ENCODE measurements around the gene TMC5. TPM values are rescaled to one million over a fixed set of nuclear protein-coding genes. Genes with fewer than 3 reads are reported as not detected.

TMC5 gene
- polyA plus RNA-seq, 1 of the 3 experiments (the other 2 are of a cell fraction) = not detected

DNA sequence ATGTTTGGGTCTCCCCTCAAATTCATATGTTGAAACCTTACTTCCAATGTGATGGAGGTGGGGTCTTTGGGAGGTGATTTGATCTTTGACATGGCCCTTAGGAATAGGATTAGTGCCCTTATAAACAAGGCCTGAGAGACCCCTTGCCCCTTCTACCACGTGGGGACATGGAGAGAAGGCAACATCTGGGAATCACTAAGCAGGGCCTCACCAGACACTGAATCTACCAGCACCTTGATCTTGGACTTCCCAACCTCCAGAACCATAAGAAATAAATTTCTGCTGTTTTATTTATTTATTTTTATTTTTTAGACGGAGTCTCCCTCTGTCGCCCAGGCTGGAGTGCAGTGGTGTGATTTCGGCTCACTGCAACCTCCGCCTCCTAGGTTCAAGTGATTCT lies 64.1 kb downstream of the TMC5 start (continued):
- TF ChIP-seq, protein P1, sequence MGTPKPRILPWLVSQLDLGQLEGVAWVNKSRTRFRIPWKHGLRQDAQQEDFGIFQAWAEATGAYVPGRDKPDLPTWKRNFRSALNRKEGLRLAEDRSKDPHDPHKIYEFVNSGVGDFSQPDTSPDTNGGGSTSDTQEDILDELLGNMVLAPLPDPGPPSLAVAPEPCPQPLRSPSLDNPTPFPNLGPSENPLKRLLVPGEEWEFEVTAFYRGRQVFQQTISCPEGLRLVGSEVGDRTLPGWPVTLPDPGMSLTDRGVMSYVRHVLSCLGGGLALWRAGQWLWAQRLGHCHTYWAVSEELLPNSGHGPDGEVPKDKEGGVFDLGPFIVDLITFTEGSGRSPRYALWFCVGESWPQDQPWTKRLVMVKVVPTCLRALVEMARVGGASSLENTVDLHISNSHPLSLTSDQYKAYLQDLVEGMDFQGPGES (IDR thresholded peaks at IDR 0.05; ENCODE audit: low read depth, low read length) = no peak
- TF ChIP-seq, protein P2, sequence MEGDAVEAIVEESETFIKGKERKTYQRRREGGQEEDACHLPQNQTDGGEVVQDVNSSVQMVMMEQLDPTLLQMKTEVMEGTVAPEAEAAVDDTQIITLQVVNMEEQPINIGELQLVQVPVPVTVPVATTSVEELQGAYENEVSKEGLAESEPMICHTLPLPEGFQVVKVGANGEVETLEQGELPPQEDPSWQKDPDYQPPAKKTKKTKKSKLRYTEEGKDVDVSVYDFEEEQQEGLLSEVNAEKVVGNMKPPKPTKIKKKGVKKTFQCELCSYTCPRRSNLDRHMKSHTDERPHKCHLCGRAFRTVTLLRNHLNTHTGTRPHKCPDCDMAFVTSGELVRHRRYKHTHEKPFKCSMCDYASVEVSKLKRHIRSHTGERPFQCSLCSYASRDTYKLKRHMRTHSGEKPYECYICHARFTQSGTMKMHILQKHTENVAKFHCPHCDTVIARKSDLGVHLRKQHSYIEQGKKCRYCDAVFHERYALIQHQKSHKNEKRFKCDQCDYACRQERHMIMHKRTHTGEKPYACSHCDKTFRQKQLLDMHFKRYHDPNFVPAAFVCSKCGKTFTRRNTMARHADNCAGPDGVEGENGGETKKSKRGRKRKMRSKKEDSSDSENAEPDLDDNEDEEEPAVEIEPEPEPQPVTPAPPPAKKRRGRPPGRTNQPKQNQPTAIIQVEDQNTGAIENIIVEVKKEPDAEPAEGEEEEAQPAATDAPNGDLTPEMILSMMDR (IDR thresholded peaks at IDR 0.05) = no peak
- TF ChIP-seq EP300 (IDR thresholded peaks at IDR 0.05; ENCODE audit: borderline replicate concordance in 1 of 2, low read depth in 1 of 2, low read length in 1 of 2) = no peak
- no peak for TF ChIP-seq EZH2phosphoT487 (IDR thresholded peaks at IDR 0.05; ENCODE audit: borderline replicate concordance, low read depth)
- no peak for TF ChIP-seq MXI1 (IDR thresholded peaks at IDR 0.05; ENCODE audit: low read depth, low read length)
- TF ChIP-seq RCOR1 (IDR thresholded peaks at IDR 0.05; ENCODE audit: low read length) = no peak

DNA sequence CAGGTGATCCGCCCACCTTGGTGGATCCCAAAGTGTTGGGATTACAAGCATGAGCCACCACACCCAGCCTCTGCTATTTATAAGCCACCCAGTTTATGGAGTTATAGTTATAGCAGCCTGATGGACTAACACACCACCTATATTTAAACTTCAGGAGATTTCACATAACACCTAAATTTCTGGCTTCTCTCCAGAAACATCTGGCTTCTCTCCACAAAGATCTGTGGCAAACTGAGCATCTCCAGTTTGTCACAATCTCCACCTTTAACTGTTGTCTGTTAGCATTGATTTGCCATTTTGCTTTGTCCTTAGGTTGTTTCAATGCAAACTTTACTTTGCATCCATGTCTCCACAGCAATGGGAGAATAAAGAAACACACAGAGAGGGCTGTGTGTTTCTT lies 64.6 kb downstream of the TMC5 start:
- no peaks in the 10 kb centered on the region for H3K4me1 ChIP-seq (ENCODE audit: control insufficient read depth in 1 of 2, insufficient read depth in 2 of 2, low read depth in 1 of 2, low read length in 1 of 2)
- no peaks in the 10 kb centered on the region for H3K9me2 ChIP-seq
- H3F3A ChIP-seq (replicated peaks; ENCODE audit: insufficient read depth) = no peaks in the 10 kb centered on the region
- no peak for DNase-seq
- no peaks in the 10 kb centered on the region for H3K27me3 ChIP-seq (ENCODE audit: insufficient read depth)
- no peaks in the 10 kb centered on the region for H3K9me3 ChIP-seq
- H3K4me3 ChIP-seq (ENCODE audit: low read depth in 2 of 2, low read length in 1 of 2) = no peak overlapping the region
- ChIA-PET CTCF (no interaction called here), POLR2A (no interaction called here)
- H3K4me2 ChIP-seq = no peak overlapping the region
- no peaks in the 10 kb centered on the region for H3K36me3 ChIP-seq (replicated peaks in 1 of 2; ENCODE audit: control insufficient read depth in 1 of 2, insufficient read depth in 2 of 2, low read length in 1 of 2)
- H3K9ac ChIP-seq = no peak overlapping the region
- H3K79me2 ChIP-seq (ENCODE audit: insufficient read depth) = no peaks in the 10 kb centered on the region
- TF ChIP-seq POLR2AphosphoS5 (IDR thresholded peaks at IDR 0.05; ENCODE audit: low read depth, low read length) (no peak), GATA2 (CRISPR knock-in tag; IDR thresholded peaks at IDR 0.05) (no peak), GABPA (IDR thresholded peaks at IDR 0.05; ENCODE audit: low read depth) (no peak), RCOR1 (IDR thresholded peaks at IDR 0.05; ENCODE audit: low read length) (no peak)
- TF ChIP-seq, protein P3, sequence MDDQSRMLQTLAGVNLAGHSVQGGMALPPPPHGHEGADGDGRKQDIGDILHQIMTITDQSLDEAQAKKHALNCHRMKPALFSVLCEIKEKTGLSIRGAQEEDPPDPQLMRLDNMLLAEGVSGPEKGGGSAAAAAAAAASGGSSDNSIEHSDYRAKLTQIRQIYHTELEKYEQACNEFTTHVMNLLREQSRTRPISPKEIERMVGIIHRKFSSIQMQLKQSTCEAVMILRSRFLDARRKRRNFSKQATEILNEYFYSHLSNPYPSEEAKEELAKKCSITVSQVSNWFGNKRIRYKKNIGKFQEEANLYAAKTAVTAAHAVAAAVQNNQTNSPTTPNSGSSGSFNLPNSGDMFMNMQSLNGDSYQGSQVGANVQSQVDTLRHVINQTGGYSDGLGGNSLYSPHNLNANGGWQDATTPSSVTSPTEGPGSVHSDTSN (IDR thresholded peaks at IDR 0.05) = no peak
- TF ChIP-seq, protein P4, sequence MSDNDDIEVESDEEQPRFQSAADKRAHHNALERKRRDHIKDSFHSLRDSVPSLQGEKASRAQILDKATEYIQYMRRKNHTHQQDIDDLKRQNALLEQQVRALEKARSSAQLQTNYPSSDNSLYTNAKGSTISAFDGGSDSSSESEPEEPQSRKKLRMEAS (IDR thresholded peaks at IDR 0.05; ENCODE audit: low read depth) = no peak
- TF ChIP-seq, protein P5, sequence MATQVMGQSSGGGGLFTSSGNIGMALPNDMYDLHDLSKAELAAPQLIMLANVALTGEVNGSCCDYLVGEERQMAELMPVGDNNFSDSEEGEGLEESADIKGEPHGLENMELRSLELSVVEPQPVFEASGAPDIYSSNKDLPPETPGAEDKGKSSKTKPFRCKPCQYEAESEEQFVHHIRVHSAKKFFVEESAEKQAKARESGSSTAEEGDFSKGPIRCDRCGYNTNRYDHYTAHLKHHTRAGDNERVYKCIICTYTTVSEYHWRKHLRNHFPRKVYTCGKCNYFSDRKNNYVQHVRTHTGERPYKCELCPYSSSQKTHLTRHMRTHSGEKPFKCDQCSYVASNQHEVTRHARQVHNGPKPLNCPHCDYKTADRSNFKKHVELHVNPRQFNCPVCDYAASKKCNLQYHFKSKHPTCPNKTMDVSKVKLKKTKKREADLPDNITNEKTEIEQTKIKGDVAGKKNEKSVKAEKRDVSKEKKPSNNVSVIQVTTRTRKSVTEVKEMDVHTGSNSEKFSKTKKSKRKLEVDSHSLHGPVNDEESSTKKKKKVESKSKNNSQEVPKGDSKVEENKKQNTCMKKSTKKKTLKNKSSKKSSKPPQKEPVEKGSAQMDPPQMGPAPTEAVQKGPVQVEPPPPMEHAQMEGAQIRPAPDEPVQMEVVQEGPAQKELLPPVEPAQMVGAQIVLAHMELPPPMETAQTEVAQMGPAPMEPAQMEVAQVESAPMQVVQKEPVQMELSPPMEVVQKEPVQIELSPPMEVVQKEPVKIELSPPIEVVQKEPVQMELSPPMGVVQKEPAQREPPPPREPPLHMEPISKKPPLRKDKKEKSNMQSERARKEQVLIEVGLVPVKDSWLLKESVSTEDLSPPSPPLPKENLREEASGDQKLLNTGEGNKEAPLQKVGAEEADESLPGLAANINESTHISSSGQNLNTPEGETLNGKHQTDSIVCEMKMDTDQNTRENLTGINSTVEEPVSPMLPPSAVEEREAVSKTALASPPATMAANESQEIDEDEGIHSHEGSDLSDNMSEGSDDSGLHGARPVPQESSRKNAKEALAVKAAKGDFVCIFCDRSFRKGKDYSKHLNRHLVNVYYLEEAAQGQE (IDR thresholded peaks at IDR 0.05; ENCODE audit: low read depth, low read length) = no peak
- TF ChIP-seq, protein P6, sequence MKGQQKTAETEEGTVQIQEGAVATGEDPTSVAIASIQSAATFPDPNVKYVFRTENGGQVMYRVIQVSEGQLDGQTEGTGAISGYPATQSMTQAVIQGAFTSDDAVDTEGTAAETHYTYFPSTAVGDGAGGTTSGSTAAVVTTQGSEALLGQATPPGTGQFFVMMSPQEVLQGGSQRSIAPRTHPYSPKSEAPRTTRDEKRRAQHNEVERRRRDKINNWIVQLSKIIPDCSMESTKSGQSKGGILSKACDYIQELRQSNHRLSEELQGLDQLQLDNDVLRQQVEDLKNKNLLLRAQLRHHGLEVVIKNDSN (IDR thresholded peaks at IDR 0.05; ENCODE audit: borderline replicate concordance, low read depth) = no peak
- WGBS (ENCODE audit: low lambda C conversion rate) = 43% methylated on average over 1 of the region's 1 CpG
- H3K27ac ChIP-seq (ENCODE audit: low read depth in 2 of 2, low read length in 1 of 2) = no peak overlapping the region
- H2AFZ ChIP-seq (ENCODE audit: low read depth) = no peak overlapping the region
- H4K20me1 ChIP-seq (ENCODE audit: insufficient read depth) = no peaks in the 10 kb centered on the region

Measured in SK-N-SH (cell line).